Measurements from ENCODE around the gene SEC22C. TPM values are rescaled to one million over a fixed set of nuclear protein-coding genes. Genes with fewer than 3 reads are reported as not detected.
A peak's percentile ranks its signal among the peaks of the same experiment; 100 is the strongest.
"Not testable (repeated sequence)": the region's sequence is repeated elsewhere in the genome, so short reads cannot be mapped to it uniquely, and the experiment has no call there.

The SEC22C gene
- total RNA-seq, 4 donors from 2014 or later = 30.5 to 56.4 (median 38.7) TPM

- Histone ChIP-seq H3K27ac (peak overlapping the region; percentile 77 to 92 (median 88)), H3K36me3 (peaks cover 0 to 23% (median 0%) of the 10 kb centered on the region in 3 donors), H3K4me3 (peak overlapping the region; percentile 58 to 75 (median 66)), H3K9me3 (no peaks in the 10 kb centered on the region), H3K4me1 (peaks cover 0 to 20% (median 11%) of the 10 kb centered on the region in 4 donors), H3K27me3 (no peaks in the 10 kb centered on the region)
- TF ChIP-seq POLR2A (IDR thresholded peaks at IDR 0.05) (no peak), CTCF (IDR thresholded peaks at IDR 0.05) (no peak)
- DNase-seq = peak in 2 of 3 donors; percentile 28 to 52
Measured at GRCh38 chr3:42590989-42591756, 9.4 kb upstream of the SEC22C start.

- H3K27me3 ChIP-seq = no peaks in the 10 kb centered on the region
- peak overlapping the region in 3 of 4 donors; percentile 58 to 70 (median 63) for H3K4me3 ChIP-seq
- no peaks in the 10 kb centered on the region for H3K9me3 ChIP-seq
- peak overlapping the region; percentile 77 to 92 (median 88) for H3K27ac ChIP-seq
- no peak for TF ChIP-seq CTCF (IDR thresholded peaks at IDR 0.05)
- TF ChIP-seq POLR2A (IDR thresholded peaks at IDR 0.05) = no peak
- peaks cover 0 to 14% (median 0%) of the 10 kb centered on the region in 3 donors for H3K36me3 ChIP-seq
- DNase-seq = no peak
- peaks cover 0 to 20% (median 11%) of the 10 kb centered on the region in 4 donors for H3K4me1 ChIP-seq
Measured at GRCh38 chr3:42589382-42590109, 7.8 kb upstream of the SEC22C start.

GRCh38 chr3:42588625-42589024, 6.9 kb upstream of the SEC22C start:
- peaks cover 0 to 6% (median 0%) of the 10 kb centered on the region in 3 donors for H3K36me3 ChIP-seq
- no peaks in the 10 kb centered on the region for H3K27me3 ChIP-seq
- H3K9me3 ChIP-seq = no peaks in the 10 kb centered on the region
- no peak overlapping the region for H3K27ac ChIP-seq
- TF ChIP-seq POLR2A (IDR thresholded peaks at IDR 0.05) (no peak), CTCF (IDR thresholded peaks at IDR 0.05) (no peak)
- DNase-seq = no peak
- H3K4me1 ChIP-seq = peaks cover 0 to 20% (median 11%) of the 10 kb centered on the region in 4 donors
- H3K4me3 ChIP-seq = no peak overlapping the region

- Histone ChIP-seq H3K27ac (peak overlapping the region; percentile 87 to 97 (median 91)), H3K4me1 (peaks cover 0 to 22% (median 6%) of the 10 kb centered on the region in 4 donors), H3K9me3 (no peaks in the 10 kb centered on the region), H3K27me3 (no peaks in the 10 kb centered on the region), H3K36me3 (no peaks in the 10 kb centered on the region), H3K4me3 (peak overlapping the region; percentile 72 to 94 (median 78))
- DNase-seq = no peak
- TF ChIP-seq CTCF (IDR thresholded peaks at IDR 0.05) (peak in 2 of 6 experiments; percentile 1 to 34), POLR2A (IDR thresholded peaks at IDR 0.05) (no peak)
Measured at GRCh38 chr3:42582474-42583070, 805 bp upstream of the SEC22C start.

- no peak for TF ChIP-seq POLR2A (IDR thresholded peaks at IDR 0.05)
- no peak for TF ChIP-seq CTCF (IDR thresholded peaks at IDR 0.05)
- H3K27ac ChIP-seq = peak overlapping the region; percentile 87 to 97 (median 91)
- no peaks in the 10 kb centered on the region for H3K9me3 ChIP-seq
- DNase-seq = no peak
- no peaks in the 10 kb centered on the region for H3K36me3 ChIP-seq
- no peaks in the 10 kb centered on the region for H3K27me3 ChIP-seq
- peak overlapping the region; percentile 72 to 94 (median 78) for H3K4me3 ChIP-seq
- peaks cover 0 to 22% (median 6%) of the 10 kb centered on the region in 4 donors for H3K4me1 ChIP-seq
Measured at GRCh38 chr3:42581400-42581708, 413 bp downstream of the SEC22C start.

- not testable (repeated sequence) for H3K27ac ChIP-seq, H3K4me3 ChIP-seq, DNase-seq, H3K27me3 ChIP-seq, H3K9me3 ChIP-seq, H3K36me3 ChIP-seq
- peaks cover 0 to 22% (median 6%) of the 10 kb centered on the region in 4 donors for H3K4me1 ChIP-seq
Measured at GRCh38 chr3:42579346-42579745, 2.4 kb downstream of the SEC22C start.
